Neural progenitor cell (in vitro differentiated cells): ENCODE results near the gene ASPN. TPM values are rescaled to one million over a fixed set of nuclear protein-coding genes. Genes with fewer than 3 reads are reported as not detected.

Source experiments
- DNase-seq: peaks from one replicate; pipeline ENCODE4 v3.0.0-alpha.2; 2016; ENCODE audit warnings: low spot score
- H2AFZ ChIP-seq: fragments of 200-600 bp; sonication (generic); replicated peaks from 2 replicates; pipeline ENCODE4 v1.6.1; 2016; ENCODE audit warnings: antibody characterized with exemption
- H3F3A ChIP-seq: fragments of 200-600 bp; sonication (generic); 2 replicates; pipeline ENCODE4 v1.6.1; 2016; ENCODE audit warnings: antibody characterized with exemption, low read depth
- H3K27ac ChIP-seq: fragments of 200-600 bp; sonication (generic); 2 replicates; pipeline ENCODE4 v1.5.1; 2016; ENCODE audit warnings: mild to moderate bottlenecking
- H3K27me3 ChIP-seq: fragments of 200-600 bp; sonication (generic); 2 replicates; pipeline ENCODE4 v1.6.1; 2016; ENCODE audit warnings: mild to moderate bottlenecking, moderate library complexity
- H3K36me3 ChIP-seq: fragments of 200-600 bp; sonication (generic); 2 replicates; pipeline ENCODE4 v1.5.1; 2016
- H3K4me1 ChIP-seq: fragments of 200-600 bp; sonication (generic); 2 replicates; pipeline ENCODE4 v1.6.1; 2016; ENCODE audit warnings: mixed run types
- H3K4me2 ChIP-seq: fragments of 200-600 bp; sonication (generic); 2 replicates; pipeline ENCODE4 v1.6.1; 2016
- H3K4me3 ChIP-seq: fragments of 200-600 bp; sonication (generic); 2 replicates; pipeline ENCODE4 v1.5.1; 2016
- H3K79me2 ChIP-seq: fragments of 200-600 bp; sonication (generic); 2 replicates; pipeline ENCODE4 v1.6.1; 2016; ENCODE audit warnings: low read depth
- H3K9ac ChIP-seq: fragments of 200-600 bp; sonication (generic); 2 replicates; pipeline ENCODE4 v1.6.1; 2016
- H3K9me3 ChIP-seq: fragments of 200-600 bp; sonication (generic); 2 replicates; pipeline ENCODE4 v1.5.1; 2016; ENCODE audit warnings: low read depth
- H4K20me1 ChIP-seq: fragments of 200-600 bp; sonication (generic); 2 replicates; pipeline ENCODE4 v1.6.1; 2016; ENCODE audit warnings: low read depth
- H3K27ac Mint-ChIP-seq: 3 replicates; pipeline ENCODE4 v1.8.0; 2021; ENCODE audit warnings: mixed read lengths
- H3K27me3 Mint-ChIP-seq: 2 replicates; pipeline ENCODE4 v1.8.0; 2022; ENCODE audit warnings: low read depth, mild to moderate bottlenecking, inconsistent platforms, moderate library complexity, mixed read lengths; ENCODE audit not compliant: insufficient read depth
- H3K36me3 Mint-ChIP-seq: 3 replicates; pipeline ENCODE4 v1.8.0; 2021; ENCODE audit warnings: mixed read lengths
- H3K4me1 Mint-ChIP-seq: 3 replicates; pipeline ENCODE4 v1.8.0; 2021; ENCODE audit warnings: mixed read lengths
- H3K4me3 Mint-ChIP-seq: 3 replicates; pipeline ENCODE4 v1.8.0; 2021; ENCODE audit warnings: mild to moderate bottlenecking, moderate library complexity, mixed read lengths
- H3K9me3 Mint-ChIP-seq: 3 replicates; pipeline ENCODE4 v1.8.0; 2020; ENCODE audit warnings: mixed read lengths
- EZH2 ChIP-seq: fragments of 200-600 bp; sonication (generic); IDR thresholded peaks from 2 replicates; pipeline ENCODE4 v1.6.1; 2017; ENCODE audit warnings: antibody characterized with exemption, mild to moderate bottlenecking, moderate library complexity
- EZH2phosphoT487 ChIP-seq: fragments of 200-600 bp; sonication (generic); IDR thresholded peaks from 2 replicates; pipeline ENCODE4 v1.6.1; 2017; ENCODE audit warnings: antibody characterized with exemption
- total RNA-seq: library from RNA; depleted of rRNA; stranded (reverse); fragments of >200 nt; gene quantifications from 2 replicates; pipeline ENCODE4 v1.2.3, GENCODE V29; 2015; ENCODE audit warnings: low replicate concordance
- TF ChIP-seq, protein P1 (sequence below): fragments of 200-600 bp; sonication (generic); IDR thresholded peaks from 2 replicates; pipeline ENCODE4 v1.5.1; 2017; ENCODE audit warnings: antibody characterized with exemption, mild to moderate bottlenecking

Gene ASPN
- total RNA-seq, 1 donor from 2014 or later, result not detected

DNA sequence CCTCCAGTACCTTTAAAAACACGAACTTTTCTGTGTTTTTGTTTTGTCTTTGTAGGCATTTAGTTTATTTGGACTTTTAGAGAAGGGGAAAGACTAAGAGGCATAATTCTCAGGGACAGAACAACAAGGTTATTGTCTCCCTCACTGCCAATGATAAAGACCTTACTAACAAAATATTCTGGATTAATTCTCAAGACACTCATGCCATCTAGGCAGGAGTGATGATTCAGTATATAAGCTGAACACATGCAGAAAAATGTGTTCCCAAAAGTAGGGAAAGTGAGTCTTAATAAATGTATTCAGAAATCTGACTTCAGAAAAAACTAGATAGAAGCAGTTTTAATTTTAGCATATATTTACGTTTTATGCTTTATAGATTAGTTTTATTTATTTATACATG, 17.4 kb upstream of the ASPN start:
- H3K36me3 Mint-ChIP-seq, result no peaks in the 10 kb centered on the region
- TF ChIP-seq, protein P1, sequence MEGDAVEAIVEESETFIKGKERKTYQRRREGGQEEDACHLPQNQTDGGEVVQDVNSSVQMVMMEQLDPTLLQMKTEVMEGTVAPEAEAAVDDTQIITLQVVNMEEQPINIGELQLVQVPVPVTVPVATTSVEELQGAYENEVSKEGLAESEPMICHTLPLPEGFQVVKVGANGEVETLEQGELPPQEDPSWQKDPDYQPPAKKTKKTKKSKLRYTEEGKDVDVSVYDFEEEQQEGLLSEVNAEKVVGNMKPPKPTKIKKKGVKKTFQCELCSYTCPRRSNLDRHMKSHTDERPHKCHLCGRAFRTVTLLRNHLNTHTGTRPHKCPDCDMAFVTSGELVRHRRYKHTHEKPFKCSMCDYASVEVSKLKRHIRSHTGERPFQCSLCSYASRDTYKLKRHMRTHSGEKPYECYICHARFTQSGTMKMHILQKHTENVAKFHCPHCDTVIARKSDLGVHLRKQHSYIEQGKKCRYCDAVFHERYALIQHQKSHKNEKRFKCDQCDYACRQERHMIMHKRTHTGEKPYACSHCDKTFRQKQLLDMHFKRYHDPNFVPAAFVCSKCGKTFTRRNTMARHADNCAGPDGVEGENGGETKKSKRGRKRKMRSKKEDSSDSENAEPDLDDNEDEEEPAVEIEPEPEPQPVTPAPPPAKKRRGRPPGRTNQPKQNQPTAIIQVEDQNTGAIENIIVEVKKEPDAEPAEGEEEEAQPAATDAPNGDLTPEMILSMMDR, result no peak
- TF ChIP-seq EZH2phosphoT487, result no peak
- TF ChIP-seq EZH2, result no peak
- Histone ChIP-seq H3K9me3 (no peaks in the 10 kb centered on the region), H3K27ac (no peak overlapping the region), H3F3A (no peaks in the 10 kb centered on the region), H3K36me3 (no peaks in the 10 kb centered on the region), H3K9ac (no peak overlapping the region), H3K4me1 (peaks cover 9% of the 10 kb centered on the region), H3K4me3 (no peak overlapping the region), H3K27me3 (no peaks in the 10 kb centered on the region), H3K79me2 (no peaks in the 10 kb centered on the region), H4K20me1 (no peaks in the 10 kb centered on the region), H3K4me2 (no peak overlapping the region), H2AFZ (no peak overlapping the region)
- no peak for DNase-seq
- no peaks in the 10 kb centered on the region for H3K27me3 Mint-ChIP-seq
- no peaks in the 10 kb centered on the region for H3K4me1 Mint-ChIP-seq
- no peak overlapping the region for H3K27ac Mint-ChIP-seq
- H3K9me3 Mint-ChIP-seq, result no peaks in the 10 kb centered on the region
- no peak overlapping the region for H3K4me3 Mint-ChIP-seq

DNA sequence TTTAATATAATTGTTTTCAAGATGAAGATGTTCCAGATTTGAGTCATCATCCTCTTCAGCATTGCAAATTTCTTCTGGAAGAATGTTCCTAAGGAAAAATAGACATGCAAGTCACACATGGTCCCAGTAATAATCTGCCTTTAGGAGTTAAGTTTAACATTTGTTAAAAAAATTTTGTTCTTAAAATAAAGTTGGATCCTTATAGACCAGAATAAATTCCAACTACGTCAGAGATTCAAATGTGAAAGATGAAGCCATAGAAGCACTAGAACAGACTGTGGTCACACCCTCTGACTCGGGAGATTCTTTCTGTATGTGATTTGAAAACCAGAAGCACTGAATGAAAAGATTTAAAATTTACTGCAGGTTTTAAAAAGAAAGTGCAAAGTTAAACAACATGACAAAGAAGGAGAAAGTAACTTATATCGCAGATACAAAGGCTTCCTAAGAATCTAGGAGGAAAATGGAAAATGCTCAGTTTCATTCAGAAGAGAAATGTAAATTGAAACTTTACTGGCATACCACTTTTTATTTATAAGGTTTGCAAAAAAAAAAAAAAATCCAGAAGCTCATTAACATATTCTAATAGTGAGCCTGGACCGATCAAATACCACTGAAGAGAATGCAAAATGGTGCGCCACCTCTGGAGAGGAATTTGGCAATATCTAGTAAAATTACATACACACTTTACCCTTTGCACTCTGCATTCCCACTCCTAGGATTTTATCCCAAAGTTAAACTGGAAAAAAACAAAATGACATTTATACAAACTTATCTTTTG, 14.3 kb upstream of the ASPN start:
- no peak for DNase-seq
- Mint-ChIP-seq H3K4me3 (no peak overlapping the region), H3K4me1 (no peaks in the 10 kb centered on the region), H3K36me3 (no peaks in the 10 kb centered on the region), H3K27ac (no peak overlapping the region), H3K27me3 (no peaks in the 10 kb centered on the region), H3K9me3 (no peaks in the 10 kb centered on the region)
- Histone ChIP-seq H3K4me2 (no peak overlapping the region), H3K4me3 (no peak overlapping the region), H3K27me3 (no peaks in the 10 kb centered on the region), H3K79me2 (no peaks in the 10 kb centered on the region), H4K20me1 (no peaks in the 10 kb centered on the region), H3K27ac (no peak overlapping the region), H3K36me3 (no peaks in the 10 kb centered on the region), H2AFZ (no peak overlapping the region), H3K9ac (no peak overlapping the region), H3K9me3 (no peaks in the 10 kb centered on the region), H3F3A (no peaks in the 10 kb centered on the region), H3K4me1 (peaks cover 9% of the 10 kb centered on the region)
- TF ChIP-seq, protein P1, result no peak
- TF ChIP-seq EZH2 (no peak), EZH2phosphoT487 (no peak)

DNA sequence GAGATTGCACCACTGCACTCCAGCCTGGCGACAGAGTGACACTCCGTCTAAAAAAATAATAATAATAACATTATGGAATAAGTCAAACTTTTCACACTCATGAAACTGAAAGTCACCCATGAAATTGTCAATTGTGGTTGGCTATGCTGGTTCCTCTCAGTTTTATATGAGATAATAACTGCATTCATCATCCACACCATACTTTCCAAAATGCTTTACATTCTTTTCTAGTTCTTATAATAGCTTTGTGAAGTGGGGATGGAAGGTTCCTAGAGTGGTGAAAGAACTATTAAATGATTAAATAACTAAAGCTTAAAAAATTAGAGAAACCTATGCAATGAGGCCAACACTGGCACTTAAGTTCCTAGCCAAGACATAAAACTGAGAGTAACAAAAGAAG, 12.6 kb upstream of the ASPN start:
- no peak overlapping the region for H3K4me2 ChIP-seq

More for the DNA sequence above, 12.6 kb upstream of the ASPN start:
- H3K4me3 ChIP-seq, result no peak overlapping the region
- H3K27me3 ChIP-seq, result no peaks in the 10 kb centered on the region
- Mint-ChIP-seq H3K4me3 (no peak overlapping the region), H3K27ac (no peak overlapping the region), H3K9me3 (no peaks in the 10 kb centered on the region), H3K36me3 (no peaks in the 10 kb centered on the region), H3K27me3 (no peaks in the 10 kb centered on the region), H3K4me1 (no peaks in the 10 kb centered on the region)
- DNase-seq, result no peak
- no peak overlapping the region for H3K9ac ChIP-seq
- H3K27ac ChIP-seq, result no peak overlapping the region
- no peaks in the 10 kb centered on the region for H4K20me1 ChIP-seq
- peaks cover 9% of the 10 kb centered on the region for H3K4me1 ChIP-seq
- TF ChIP-seq, protein P1, result no peak
- no peak for TF ChIP-seq EZH2phosphoT487
- TF ChIP-seq EZH2, result no peak
- H3K36me3 ChIP-seq, result no peaks in the 10 kb centered on the region
- no peaks in the 10 kb centered on the region for H3K79me2 ChIP-seq
- no peaks in the 10 kb centered on the region for H3F3A ChIP-seq
- no peak overlapping the region for H2AFZ ChIP-seq
- no peaks in the 10 kb centered on the region for H3K9me3 ChIP-seq
